ENCODE results near the gene FGF5. TPM values are rescaled to one million over a fixed set of nuclear protein-coding genes. Genes with fewer than 3 reads are reported as not detected.

The FGF5 gene
- total RNA-seq, 1 experiment from 2014 or later: not detected

- no peak overlapping the region for H3K14ac ChIP-seq (ENCODE audit: insufficient read depth, low read length)
- no peak overlapping the region for H2BK120ac ChIP-seq (ENCODE audit: low read depth, low read length, poor library complexity, severe bottlenecking)
- H3K27me3 ChIP-seq (ENCODE audit: insufficient read depth, low read length): no peaks in the 10 kb centered on the region
- Mint-ChIP-seq H3K27me3 (ENCODE audit: low read depth) (no peaks in the 10 kb centered on the region; the same call in none of the 2 replicates), H3K36me3 (ENCODE audit: insufficient read depth in 1 of 3, low read depth in 3 of 3) (peaks cover 0 to 4% (median 0%) of the 10 kb centered on the region in 3 experiments; a peak in 1 of 7 replicates), H3K27ac (no peak overlapping the region), H3K4me3 (no peak overlapping the region), H3K4me1 (peaks cover 29 to 31% of the 10 kb centered on the region in 2 experiments), H3K9me3 (peaks cover 0 to 2% of the 10 kb centered on the region in 2 experiments; a peak in 1 of 5 replicates)
- H2BK5ac ChIP-seq (ENCODE audit: insufficient read length, low read length): no peak overlapping the region
- no peak overlapping the region for H2BK20ac ChIP-seq (ENCODE audit: low read depth, low read length, poor library complexity, severe bottlenecking)
- H3K4ac ChIP-seq (ENCODE audit: low read depth, low read length): no peak overlapping the region
- no peak overlapping the region for H2AK5ac ChIP-seq (ENCODE audit: insufficient read length, low read length)
- no peak overlapping the region for H2BK15ac ChIP-seq (ENCODE audit: low read depth, low read length)
- no peak overlapping the region for H3K9ac ChIP-seq (ENCODE audit: extremely low read depth, insufficient read length, low read length)
- H4K5ac ChIP-seq (ENCODE audit: insufficient read length, low read depth, low read length): no peak overlapping the region
- H3K18ac ChIP-seq (ENCODE audit: insufficient read length, low read depth, low read length): no peak overlapping the region
- no peak overlapping the region for H3T11ph ChIP-seq (ENCODE audit: low read length)
- no peaks in the 10 kb centered on the region for H3K23me2 ChIP-seq (ENCODE audit: insufficient read length, low read depth, low read length, poor library complexity, severe bottlenecking)
- no peak overlapping the region for H4K91ac ChIP-seq (ENCODE audit: insufficient read length, low read depth, low read length)
- H4K20me1 ChIP-seq (ENCODE audit: control insufficient read depth, insufficient read depth, insufficient read length): no peaks in the 10 kb centered on the region
- H3K4me2 ChIP-seq (ENCODE audit: insufficient read depth, insufficient read length, low read length): no peak overlapping the region
- H3K27ac ChIP-seq (ENCODE audit: insufficient read length, low read depth, low read length): no peak overlapping the region
- TF ChIP-seq CTCF (conservative IDR thresholded peaks at IDR 0.05): no peak
- H4K8ac ChIP-seq (replicated peaks; ENCODE audit: insufficient read length, low read depth, low read length): no peak overlapping the region
- WGBS (ENCODE audit: extremely low coverage, insufficient read length, low lambda C conversion rate): no CpG with 5 or more reads among the region's 4 CpGs
- no peaks in the 10 kb centered on the region for H3K79me2 ChIP-seq (ENCODE audit: insufficient read depth, low read length)
- H2BK12ac ChIP-seq (ENCODE audit: insufficient read length, low read depth, low read length): no peak overlapping the region
- H3K79me1 ChIP-seq (ENCODE audit: insufficient read depth, low read depth, low read length, poor library complexity, severe bottlenecking): no peaks in the 10 kb centered on the region
- H2AFZ ChIP-seq (ENCODE audit: low read length): no peak overlapping the region
- H3K23ac ChIP-seq (ENCODE audit: insufficient read length, low read depth, low read length): no peak overlapping the region
- peaks cover 2% of the 10 kb centered on the region; the same call in 1 of the 2 replicates for H3K4me1 ChIP-seq (ENCODE audit: insufficient read depth, low read length)
- DNase-seq: no peak
- no peak overlapping the region for H3K56ac ChIP-seq (ENCODE audit: insufficient read length, low read depth, low read length)
- H3K9me3 ChIP-seq (ENCODE audit: control insufficient read depth, low read depth, low read length): no peaks in the 10 kb centered on the region
Measured at GRCh38 chr4:80308466-80308822, 42.0 kb downstream of the FGF5 start.
